ENCODE results near the gene KLF6.
"Not testable (repeated sequence)": the region's sequence is repeated elsewhere in the genome, so short reads cannot be mapped to it uniquely, and the experiment has no call there.

The KLF6 gene

DNA sequence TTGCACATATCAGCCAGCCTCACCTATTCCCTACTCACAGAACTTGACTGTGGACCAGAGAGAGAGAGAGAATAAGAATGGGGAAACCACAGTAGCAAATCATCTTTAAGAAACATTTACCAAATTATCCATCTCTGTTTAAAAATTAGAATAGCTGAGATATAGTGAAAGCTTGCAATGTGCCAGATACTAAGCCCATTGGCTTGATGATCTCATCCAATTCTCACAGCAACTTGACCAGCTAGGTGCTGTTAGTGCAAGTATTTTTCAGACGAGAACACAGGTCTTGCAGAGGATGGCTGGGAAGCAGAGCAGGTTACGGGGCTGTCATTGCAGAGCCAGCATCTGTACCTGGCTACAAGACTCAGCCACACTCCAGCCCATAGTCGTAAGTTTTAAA is 50.9 kb downstream of the KLF6 start:
- Histone ChIP-seq H3K4me2 (no peak overlapping the region), H3K4me1 (ENCODE audit: low read depth, poor library complexity, severe bottlenecking) (no peaks in the 10 kb centered on the region), H3K36me3 (ENCODE audit: insufficient read depth) (no peaks in the 10 kb centered on the region), H3K27me3 (ENCODE audit: insufficient read depth, low read depth) (no peaks in the 10 kb centered on the region), H3K9ac (no peak overlapping the region), H4K20me1 (ENCODE audit: insufficient read depth) (no peaks in the 10 kb centered on the region), H3K4me3 (IDR thresholded peaks at IDR 0.05; ENCODE audit: insufficient read depth, low read depth, low read length) (no peak overlapping the region), H2AFZ (ENCODE audit: low read depth) (no peak overlapping the region), H3K27ac (no peak overlapping the region), H3K79me2 (ENCODE audit: insufficient read depth, low read depth) (no peaks in the 10 kb centered on the region)
- TF ChIP-seq, protein P1, sequence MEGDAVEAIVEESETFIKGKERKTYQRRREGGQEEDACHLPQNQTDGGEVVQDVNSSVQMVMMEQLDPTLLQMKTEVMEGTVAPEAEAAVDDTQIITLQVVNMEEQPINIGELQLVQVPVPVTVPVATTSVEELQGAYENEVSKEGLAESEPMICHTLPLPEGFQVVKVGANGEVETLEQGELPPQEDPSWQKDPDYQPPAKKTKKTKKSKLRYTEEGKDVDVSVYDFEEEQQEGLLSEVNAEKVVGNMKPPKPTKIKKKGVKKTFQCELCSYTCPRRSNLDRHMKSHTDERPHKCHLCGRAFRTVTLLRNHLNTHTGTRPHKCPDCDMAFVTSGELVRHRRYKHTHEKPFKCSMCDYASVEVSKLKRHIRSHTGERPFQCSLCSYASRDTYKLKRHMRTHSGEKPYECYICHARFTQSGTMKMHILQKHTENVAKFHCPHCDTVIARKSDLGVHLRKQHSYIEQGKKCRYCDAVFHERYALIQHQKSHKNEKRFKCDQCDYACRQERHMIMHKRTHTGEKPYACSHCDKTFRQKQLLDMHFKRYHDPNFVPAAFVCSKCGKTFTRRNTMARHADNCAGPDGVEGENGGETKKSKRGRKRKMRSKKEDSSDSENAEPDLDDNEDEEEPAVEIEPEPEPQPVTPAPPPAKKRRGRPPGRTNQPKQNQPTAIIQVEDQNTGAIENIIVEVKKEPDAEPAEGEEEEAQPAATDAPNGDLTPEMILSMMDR (conservative IDR thresholded peaks at IDR 0.05; ENCODE audit: low read depth, low read length): no peak

DNA sequence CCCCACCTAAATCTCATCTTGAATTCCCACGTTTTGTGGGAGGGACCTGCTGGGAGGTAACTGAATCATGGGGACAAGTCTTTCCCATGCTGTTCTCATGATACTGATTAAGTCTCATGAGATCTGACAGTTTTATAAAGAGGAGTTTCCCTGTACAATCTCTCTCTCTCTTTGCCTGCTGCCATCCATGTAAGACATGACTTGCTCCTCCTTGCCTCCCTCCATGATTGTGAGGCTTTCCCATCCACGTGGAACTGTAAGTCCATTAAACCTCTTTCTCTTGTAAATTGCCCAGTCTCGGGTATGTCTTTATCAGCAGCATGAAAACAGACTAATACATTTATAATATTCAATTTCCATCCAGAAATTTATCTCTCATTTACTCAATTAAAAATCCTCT is 52.8 kb downstream of the KLF6 start:
- not testable (repeated sequence) for H3K27ac ChIP-seq

DNA sequence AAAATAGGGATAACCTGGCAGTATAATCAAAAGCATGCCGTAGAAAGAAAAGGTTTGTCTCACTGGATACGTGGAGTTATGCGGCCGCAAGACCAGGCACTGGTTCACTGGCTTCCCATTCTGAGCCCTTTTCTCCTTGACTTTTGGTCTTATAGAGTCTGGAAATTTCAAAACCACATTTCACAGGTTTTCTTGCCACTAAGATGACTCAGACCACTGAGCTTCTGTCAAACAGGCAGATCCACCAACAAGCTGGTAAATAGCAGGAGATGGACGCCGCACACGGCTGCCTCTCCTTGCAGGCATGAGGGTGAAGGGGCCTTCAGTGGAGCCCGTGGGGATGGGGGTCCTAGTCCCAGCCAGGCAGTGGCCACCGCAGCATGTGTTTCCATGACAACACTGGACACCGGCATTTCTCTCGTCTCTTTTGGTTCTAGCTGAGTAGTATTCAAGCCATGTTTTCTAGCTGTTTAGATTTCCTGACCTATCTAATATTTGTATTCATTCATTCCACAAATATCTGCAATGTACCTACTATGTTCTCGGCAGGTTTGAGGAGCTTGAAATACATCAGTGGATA is 55.5 kb downstream of the KLF6 start:
- no peak overlapping the region for H3K27ac ChIP-seq
- H3K9ac ChIP-seq: no peak overlapping the region
- H3K4me1 ChIP-seq (ENCODE audit: low read depth, poor library complexity, severe bottlenecking): no peaks in the 10 kb centered on the region
- H3K36me3 ChIP-seq (ENCODE audit: insufficient read depth): no peaks in the 10 kb centered on the region
- TF ChIP-seq, protein P1 (conservative IDR thresholded peaks at IDR 0.05; ENCODE audit: low read depth, low read length): no peak
- H3K27me3 ChIP-seq (ENCODE audit: insufficient read depth, low read depth): no peaks in the 10 kb centered on the region
- H2AFZ ChIP-seq (ENCODE audit: low read depth): no peak overlapping the region
- H3K4me2 ChIP-seq: no peak overlapping the region
- H3K4me3 ChIP-seq (IDR thresholded peaks at IDR 0.05; ENCODE audit: insufficient read depth, low read depth, low read length): no peak overlapping the region
- no peaks in the 10 kb centered on the region for H4K20me1 ChIP-seq (ENCODE audit: insufficient read depth)
- H3K79me2 ChIP-seq (ENCODE audit: insufficient read depth, low read depth): no peaks in the 10 kb centered on the region

More for the DNA sequence above, 52.8 kb downstream of the KLF6 start:
- H4K20me1 ChIP-seq (ENCODE audit: insufficient read depth); H3K4me1 ChIP-seq (ENCODE audit: low read depth, poor library complexity, severe bottlenecking); H3K36me3 ChIP-seq (ENCODE audit: insufficient read depth); H3K79me2 ChIP-seq (ENCODE audit: insufficient read depth, low read depth); H3K9ac ChIP-seq; H3K4me2 ChIP-seq; H3K4me3 ChIP-seq (IDR thresholded peaks at IDR 0.05; ENCODE audit: insufficient read depth, low read depth, low read length); H2AFZ ChIP-seq (ENCODE audit: low read depth); H3K27me3 ChIP-seq (ENCODE audit: insufficient read depth, low read depth): not testable (repeated sequence)

DNA sequence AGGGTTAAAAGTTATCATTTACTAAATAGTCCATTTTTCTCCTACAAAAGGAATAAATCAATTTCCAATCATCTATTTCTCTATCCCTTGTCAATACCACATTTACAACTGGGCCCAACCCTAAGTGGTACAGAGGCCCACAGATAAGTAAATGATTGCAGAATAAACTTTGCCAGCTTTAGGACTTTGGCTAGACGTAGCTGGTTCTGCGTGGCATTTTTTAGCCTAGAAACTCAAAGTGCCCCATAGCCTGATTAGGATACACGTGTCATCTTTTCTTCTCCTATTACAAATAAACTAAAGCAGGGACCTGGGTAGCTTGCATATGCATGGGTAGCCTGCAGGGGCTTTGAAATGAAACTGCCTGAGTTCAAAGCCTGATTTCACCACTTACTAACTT is 56.4 kb downstream of the KLF6 start:
- Histone ChIP-seq H3K27ac (no peak overlapping the region), H3K4me2 (no peak overlapping the region), H3K9ac (no peak overlapping the region), H3K79me2 (ENCODE audit: insufficient read depth, low read depth) (no peaks in the 10 kb centered on the region), H3K4me3 (IDR thresholded peaks at IDR 0.05; ENCODE audit: insufficient read depth, low read depth, low read length) (no peak overlapping the region), H4K20me1 (ENCODE audit: insufficient read depth) (no peaks in the 10 kb centered on the region), H3K4me1 (ENCODE audit: low read depth, poor library complexity, severe bottlenecking) (no peaks in the 10 kb centered on the region), H3K27me3 (ENCODE audit: insufficient read depth, low read depth) (no peaks in the 10 kb centered on the region), H3K36me3 (ENCODE audit: insufficient read depth) (no peaks in the 10 kb centered on the region), H2AFZ (ENCODE audit: low read depth) (no peak overlapping the region)
- TF ChIP-seq, protein P1 (conservative IDR thresholded peaks at IDR 0.05; ENCODE audit: low read depth, low read length): no peak

DNA sequence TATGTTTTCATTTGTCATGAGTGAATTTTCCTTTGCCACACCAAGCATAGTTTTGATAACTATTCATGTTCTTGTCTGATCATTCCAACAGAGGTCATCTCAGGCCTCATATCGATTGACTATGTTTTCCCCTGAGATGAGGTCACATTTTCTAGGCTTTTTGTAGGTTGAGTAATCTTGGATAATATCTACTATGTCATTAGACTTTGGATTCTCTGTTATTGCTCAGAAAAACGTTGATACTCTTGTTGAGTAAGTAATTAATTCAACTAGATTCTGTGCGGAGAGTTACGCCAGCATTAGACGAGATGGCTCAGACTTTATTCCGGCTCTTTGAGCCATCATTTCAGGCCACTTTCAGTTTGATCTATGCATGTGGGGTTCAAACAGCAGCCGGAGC is 57.7 kb downstream of the KLF6 start:
- Histone ChIP-seq H2AFZ (ENCODE audit: low read depth) (no peak overlapping the region), H3K4me3 (IDR thresholded peaks at IDR 0.05; ENCODE audit: insufficient read depth, low read depth, low read length) (no peak overlapping the region)

More for the DNA sequence above, 57.7 kb downstream of the KLF6 start:
- H3K9ac ChIP-seq: no peak overlapping the region
- no peaks in the 10 kb centered on the region for H3K36me3 ChIP-seq (ENCODE audit: insufficient read depth)
- H3K27me3 ChIP-seq (ENCODE audit: insufficient read depth, low read depth): no peaks in the 10 kb centered on the region
- TF ChIP-seq, protein P1 (conservative IDR thresholded peaks at IDR 0.05; ENCODE audit: low read depth, low read length): no peak
- H3K4me1 ChIP-seq (ENCODE audit: low read depth, poor library complexity, severe bottlenecking): no peaks in the 10 kb centered on the region
- H3K4me2 ChIP-seq: no peak overlapping the region
- H3K27ac ChIP-seq: no peak overlapping the region
- no peaks in the 10 kb centered on the region for H3K79me2 ChIP-seq (ENCODE audit: insufficient read depth, low read depth)
- H4K20me1 ChIP-seq (ENCODE audit: insufficient read depth): no peaks in the 10 kb centered on the region

Measured in KMS-11 (cell line).